CD4-positive, alpha-beta memory T cell (primary cell): Measurements from ENCODE around the gene C8G. TPM values are rescaled to one million over a fixed set of nuclear protein-coding genes. Genes with fewer than 3 reads are reported as not detected.

Experiments used
- CTCF ChIA-PET: fragments of 350-600 bp; sonication (Branson Sonifier 250); formaldehyde crosslinking; loops from one replicate; lab custom pipeline; 2021; ENCODE audit warnings: inconsistent platforms; ENCODE audit not compliant: partially characterized antibody; lab: Charles Lee
- POLR2A ChIA-PET: fragments of 350-600 bp; sonication (Branson Sonifier 250); formaldehyde crosslinking; loops from one replicate; lab custom pipeline; 2021; ENCODE audit not compliant: partially characterized antibody; lab: Charles Lee
- DNase-seq, 5 donors: peaks; one replicate each; pipeline versions ENCODE4 v3.0.0 to v3.0.0-alpha.2; 2020 to 2022; ENCODE audit warnings: mixed read lengths in 1 of 5
- H3K27ac ChIP-seq: one replicate; pipeline ENCODE4 v1.7.0; 2013; ENCODE audit warnings: low read depth, low read length
- H3K27me3 ChIP-seq: 2 replicates; pipeline ENCODE4 v1.7.0; 2013; ENCODE audit warnings: mild to moderate bottlenecking, low read length, moderate library complexity; ENCODE audit not compliant: insufficient read depth
- H3K36me3 ChIP-seq: 2 replicates; pipeline ENCODE4 v1.7.0; 2013; ENCODE audit warnings: mild to moderate bottlenecking, low read length, moderate library complexity; ENCODE audit not compliant: insufficient read depth
- H3K4me1 ChIP-seq: 2 replicates; pipeline ENCODE4 v1.7.0; 2013; ENCODE audit warnings: mild to moderate bottlenecking, low read length, moderate library complexity; ENCODE audit not compliant: insufficient read depth
- H3K4me3 ChIP-seq, 2 donors: one replicate each; pipeline ENCODE4 v1.7.0; 2013; ENCODE audit warnings: low read length in 2 of 2, mild to moderate bottlenecking in 1 of 2
- H3K9me3 ChIP-seq, 2 donors: one replicate each; pipeline ENCODE4 v1.7.0; 2013; ENCODE audit warnings: low read length in 2 of 2, control low read depth in 1 of 2; ENCODE audit not compliant: control insufficient read depth in 1 of 2
- H3K27ac Mint-ChIP-seq, 7 donors: one replicate each; pipeline ENCODE4 v1.8.0; 2020 to 2021; ENCODE audit warnings: mixed read lengths in 7 of 7, mild to moderate bottlenecking in 6 of 7, inconsistent platforms in 3 of 7, moderate library complexity in 3 of 7
- H3K27me3 Mint-ChIP-seq, 2 donors: one replicate each; pipeline ENCODE4 v1.8.0; 2020 to 2021; ENCODE audit warnings: mixed read lengths in 2 of 2
- H3K36me3 Mint-ChIP-seq, 2 donors: one replicate each; pipeline ENCODE4 v1.8.0; 2020 to 2021; ENCODE audit warnings: mixed read lengths in 2 of 2, inconsistent platforms in 1 of 2, mild to moderate bottlenecking in 1 of 2
- H3K4me1 Mint-ChIP-seq, 4 donors: one replicate each; pipeline ENCODE4 v1.8.0; 2020 to 2021; ENCODE audit warnings: mixed read lengths in 4 of 4, mild to moderate bottlenecking in 1 of 4
- H3K4me3 Mint-ChIP-seq, 8 donors: one replicate each; pipeline ENCODE4 v1.8.0; 2020 to 2021; ENCODE audit warnings: mixed read lengths in 8 of 8, mild to moderate bottlenecking in 7 of 8, moderate library complexity in 6 of 8, inconsistent platforms in 3 of 8
- H3K9me3 Mint-ChIP-seq, 8 donors: one replicate each; pipeline ENCODE4 v1.8.0; 2020 to 2021; ENCODE audit warnings: mixed read lengths in 8 of 8, mild to moderate bottlenecking in 5 of 8, inconsistent platforms in 3 of 8, moderate library complexity in 1 of 8
- intact Hi-C: fragments of 100-400 bp; cut with micrococcal nuclease; formaldehyde crosslinking; loops from one replicate; pipeline ENCODE4 v1.15.1; 2023
- polyA plus RNA-seq, 2 donors: library from polyadenylated mRNA; unstranded; fragments of 300-500 nt; fragmentation: Illumina TruSeq; gene quantifications; one replicate each; pipeline ENCODE4 v1.2.3, GENCODE V29; 2021
- total RNA-seq, 2 experiments: library from RNA; stranded (reverse); gene quantifications; one replicate each; pipeline ENCODE4 v1.2.3, GENCODE V29; 2021

Gene C8G
- total and polyA plus RNA-seq, 4 experiments from 2014 or later: 0.60 to 2.2 (median 2.2) TPM; not detected in 1

DNA sequence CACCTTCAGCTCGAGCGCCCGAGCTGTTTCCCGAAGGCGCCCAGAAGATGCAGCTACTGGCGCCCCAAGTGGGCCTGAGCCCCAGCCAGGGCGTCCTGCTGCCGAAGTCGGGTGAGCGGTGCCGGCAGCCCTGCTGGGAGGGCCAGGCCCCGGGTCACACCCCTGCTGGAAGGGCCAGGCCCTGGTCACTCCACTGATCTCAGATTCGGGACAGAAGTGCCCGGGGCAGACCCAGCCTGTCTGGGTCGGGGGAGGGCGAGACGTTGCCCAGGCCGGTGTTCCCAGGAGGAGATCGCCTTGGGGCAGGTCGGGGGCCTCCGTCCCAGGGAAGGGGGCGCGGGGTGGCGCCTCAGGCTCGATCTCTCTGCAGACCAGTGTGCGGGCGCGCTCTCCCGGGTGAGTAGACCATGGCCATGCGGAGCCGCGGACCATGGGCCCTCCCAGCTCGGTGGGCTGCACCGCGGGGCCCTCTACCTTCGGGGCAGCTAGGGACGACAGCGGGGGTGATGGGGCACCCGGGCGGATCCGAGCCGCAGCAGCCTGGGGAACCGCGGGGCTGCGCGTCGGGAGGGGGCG is 40.1 kb downstream of the C8G start:
- Mint-ChIP-seq H3K27me3 (peaks cover 6 to 14% of the 10 kb centered on the region in 2 donors), H3K4me3 (no peak overlapping the region), H3K9me3 (no peaks in the 10 kb centered on the region), H3K27ac (no peak overlapping the region), H3K4me1 (peaks cover 3 to 8% (median 5%) of the 10 kb centered on the region in 4 donors), H3K36me3 (no peaks in the 10 kb centered on the region)
- peaks cover 5% of the 10 kb centered on the region for H3K27me3 ChIP-seq
- no peaks in the 10 kb centered on the region for H3K9me3 ChIP-seq
- H3K4me3 ChIP-seq: no peak overlapping the region
- ChIA-PET CTCF (interaction anchor here (0.8 to 1.0 kb wide), 2 partner anchors 11 to 16 kb away, joined by 3 to 4 read pairs; partner anchors contain the start of gene CLIC3), POLR2A (interaction anchor here (0.6 to 1.4 kb wide), 5 partner anchors 10 to 35 kb away, joined by 3 to 6 read pairs (median 3); partner anchors contain the start of gene CLIC3)
- intact Hi-C loops: no loop called here
- no peak for DNase-seq
- H3K4me1 ChIP-seq: no peaks in the 10 kb centered on the region
- no peak overlapping the region for H3K27ac ChIP-seq
- H3K36me3 ChIP-seq: no peaks in the 10 kb centered on the region

GRCh38 chr9:136985853-136986252 is 40.8 kb downstream of the C8G start:
- Histone ChIP-seq H3K36me3 (no peaks in the 10 kb centered on the region), H3K27ac (no peak overlapping the region), H3K4me1 (peaks cover 2% of the 10 kb centered on the region), H3K4me3 (no peak overlapping the region), H3K9me3 (no peaks in the 10 kb centered on the region), H3K27me3 (peaks cover 5% of the 10 kb centered on the region)
- Mint-ChIP-seq H3K36me3 (no peaks in the 10 kb centered on the region), H3K4me3 (no peak overlapping the region), H3K4me1 (peaks cover 3 to 12% (median 7%) of the 10 kb centered on the region in 4 donors), H3K9me3 (no peaks in the 10 kb centered on the region), H3K27me3 (peaks cover 6 to 14% of the 10 kb centered on the region in 2 donors), H3K27ac (no peak overlapping the region)
- intact Hi-C loops: no loop called here
- ChIA-PET CTCF (interaction anchor here (1.0 kb wide), 1 partner anchor 11 kb away, joined by 3 read pairs; no protein-coding TSS in a partner anchor), POLR2A (interaction anchor here (1.4 kb wide), 2 partner anchors 10 to 36 kb away, joined by 3 to 6 read pairs; partner anchors contain the start of gene CLIC3)
- DNase-seq: no peak

DNA sequence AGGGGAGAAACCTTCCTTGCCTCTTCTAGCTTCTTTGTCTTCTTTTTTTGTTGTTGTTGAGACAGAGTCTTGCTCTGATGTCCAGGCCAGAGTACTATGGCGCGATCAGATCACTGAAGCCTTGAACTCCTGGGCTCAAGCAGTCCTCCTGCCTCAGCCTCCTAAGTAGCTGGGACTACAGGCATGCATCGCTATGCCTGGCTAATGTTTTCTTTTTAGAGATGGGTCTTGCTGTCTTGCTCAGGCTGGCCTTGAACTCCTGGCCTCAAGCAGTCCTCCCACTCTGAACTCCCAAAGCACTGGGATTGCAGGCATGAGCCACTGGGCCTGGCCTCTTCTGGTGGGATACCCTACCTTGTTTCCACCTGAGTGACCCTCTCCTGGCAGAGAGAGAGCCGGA is 43.8 kb downstream of the C8G start:
- no peaks in the 10 kb centered on the region for H3K9me3 ChIP-seq
- peaks cover under 1% of the 10 kb centered on the region for H3K27me3 ChIP-seq
- H3K36me3 ChIP-seq: peaks cover 5% of the 10 kb centered on the region
- intact Hi-C loops: no loop called here
- no peak for DNase-seq
- peaks cover 22% of the 10 kb centered on the region for H3K4me1 ChIP-seq
- no peak overlapping the region for H3K27ac ChIP-seq
- Mint-ChIP-seq H3K9me3 (no peaks in the 10 kb centered on the region), H3K4me1 (peaks cover 5 to 32% (median 15%) of the 10 kb centered on the region in 4 donors), H3K27me3 (peaks cover 3 to 12% of the 10 kb centered on the region in 2 donors), H3K27ac (peak overlapping the region in 1 of 7 donors; percentile 17), H3K4me3 (no peak overlapping the region), H3K36me3 (peaks cover 0 to 7% of the 10 kb centered on the region in 2 donors)
- no peak overlapping the region for H3K4me3 ChIP-seq
- ChIA-PET CTCF (interaction anchor here (1.3 kb wide), 1 partner anchor 42 kb away, joined by 5 read pairs; the partner anchor contains the start of gene FUT7), POLR2A (interaction anchor here (1.8 to 5.4 kb wide), 2 partner anchors 14 to 39 kb away, joined by 5 to 52 read pairs; partner anchors contain the start of genes ABCA2 and FUT7)

GRCh38 chr9:136990242-136990911 is 45.3 kb downstream of the C8G start:
- no peak for DNase-seq
- intact Hi-C loops: no loop called here
- Histone ChIP-seq H3K36me3 (peaks cover 7% of the 10 kb centered on the region), H3K4me3 (no peak overlapping the region), H3K9me3 (no peaks in the 10 kb centered on the region), H3K4me1 (peaks cover 26% of the 10 kb centered on the region), H3K27ac (no peak overlapping the region), H3K27me3 (no peaks in the 10 kb centered on the region)
- Mint-ChIP-seq H3K36me3 (peaks cover 0 to 7% of the 10 kb centered on the region in 2 donors), H3K27ac (peak overlapping the region in 6 of 7 donors; percentile 38 to 86 (median 70)), H3K9me3 (no peaks in the 10 kb centered on the region), H3K4me1 (peaks cover 4 to 29% (median 14%) of the 10 kb centered on the region in 4 donors), H3K4me3 (peak overlapping the region; percentile 1 to 84 (median 70)), H3K27me3 (peaks cover 0 to 9% of the 10 kb centered on the region in 2 donors)
- ChIA-PET CTCF (interaction anchor here (0.6 to 1.7 kb wide), 4 partner anchors 9 to 45 kb away, joined by 3 to 5 read pairs (median 3); no protein-coding TSS in a partner anchor), POLR2A (interaction anchor here (1.0 to 6.9 kb wide), 10 partner anchors 10 to 104 kb away, joined by 3 to 57 read pairs (median 18); partner anchors contain the start of genes ABCA2, C8G, FBXW5 and FUT7)

GRCh38 chr9:136991993-136992818 is 47.2 kb downstream of the C8G start, which contains the start of gene PAXX:
TSS of gene PAXX (plus strand) at chr9:136992422. CDS start at chr9:136992444, 22 bp downstream.
- Histone ChIP-seq H3K27me3 (no peaks in the 10 kb centered on the region), H3K9me3 (no peaks in the 10 kb centered on the region), H3K4me3 (peak within 1 kb of the TSS; percentile 86 to 90), H3K4me1 (peaks cover 41% of the 10 kb centered on the region), H3K27ac (peak within 1 kb of the TSS; percentile 85), H3K36me3 (peaks cover 7% of the 10 kb centered on the region)
- ChIA-PET CTCF (interaction anchor here (0.8 to 3.4 kb wide), 10 partner anchors 11 to 205 kb away, joined by 3 to 21 read pairs (median 4); partner anchors contain the start of genes C8G, FUT7 and NPDC1), POLR2A (interaction anchor here (0.7 to 6.9 kb wide), 31 partner anchors 8 to 430 kb away, joined by 3 to 57 read pairs (median 4); partner anchors contain the start of genes ABCA2, AJM1, C8G and EXD3)
- Mint-ChIP-seq H3K9me3 (no peaks in the 10 kb centered on the region), H3K4me1 (peaks cover 4 to 41% (median 20%) of the 10 kb centered on the region in 4 donors), H3K36me3 (peaks cover 0 to 10% of the 10 kb centered on the region in 2 donors), H3K27me3 (peaks cover 0 to 5% of the 10 kb centered on the region in 2 donors), H3K4me3 (peak within 1 kb of the TSS; percentile 84 to 92 (median 88)), H3K27ac (peak within 1 kb of the TSS; percentile 83 to 94 (median 88))
- DNase-seq: peak; percentile 92 to 93 (median 93)
- intact Hi-C loops: loop anchor here (1.0 to 2.0 kb wide), 5 partner anchors 13 to 201 kb away; partner anchors contain the start of genes ABCA2, AJM1, C8G and FBXW5

- Mint-ChIP-seq H3K9me3 (no peaks in the 10 kb centered on the region), H3K36me3 (peaks cover 0 to 10% of the 10 kb centered on the region in 2 donors), H3K4me3 (peak overlapping the region; percentile 83 to 92 (median 88)), H3K27ac (peak overlapping the region; percentile 83 to 94 (median 88)), H3K4me1 (peaks cover 8 to 47% (median 26%) of the 10 kb centered on the region in 4 donors), H3K27me3 (peaks cover 0 to 2% of the 10 kb centered on the region in 2 donors)
- H3K27me3 ChIP-seq: no peaks in the 10 kb centered on the region
- intact Hi-C loops: loop anchor here (1.0 to 2.0 kb wide), 5 partner anchors 14 to 202 kb away; partner anchors contain the start of genes ABCA2, AJM1, C8G and FBXW5
- H3K27ac ChIP-seq: peak overlapping the region; percentile 85
- peaks cover 7% of the 10 kb centered on the region for H3K36me3 ChIP-seq
- ChIA-PET CTCF (interaction anchor here (0.5 to 3.4 kb wide), 6 partner anchors 37 to 205 kb away, joined by 3 to 21 read pairs (median 4); partner anchors contain the start of genes AJM1 and NPDC1), POLR2A (interaction anchor here (0.6 to 6.9 kb wide), 31 partner anchors 10 to 430 kb away, joined by 3 to 57 read pairs (median 3); partner anchors contain the start of genes ABCA2, C8G, EXD3 and FBXW5)
- no peaks in the 10 kb centered on the region for H3K9me3 ChIP-seq
- H3K4me3 ChIP-seq: peak overlapping the region; percentile 86 to 90
- no peak for DNase-seq
- H3K4me1 ChIP-seq: peaks cover 48% of the 10 kb centered on the region
Measured at GRCh38 chr9:136992819-136993369, 47.9 kb downstream of the C8G start.
